ENCODE results near the gene PTPRB. TPM values are rescaled to one million over a fixed set of nuclear protein-coding genes. Genes with fewer than 3 reads are reported as not detected.

The PTPRB gene
- total RNA-seq (2021) (1.3 and 1.9 TPM in 2 replicates), Bru-seq, nascent RNA (percentile 48 among the genes with signal in this experiment), BruChase-seq, experiment 1, labeled RNA remaining after a 2-hour chase (percentile 43 among the genes with signal in this experiment), BruChase-seq, experiment 2, labeled RNA remaining after a 6-hour chase (percentile 42 among the genes with signal in this experiment)
- long read RNA-seq, partial matches to known transcripts, result 0 of 1 reads
- long read RNA-seq, other reads (novel, unspliced or antisense), result 1 of 1 reads

- TF ChIP-seq CTCF (conservative IDR thresholded peaks at IDR 0.05) (no peak), EZH2 (IDR thresholded peaks at IDR 0.05; ENCODE audit: low read depth) (no peak)
- ChIA-PET CTCF (no interaction called here), POLR2A (ENCODE audit: unreplicated experiment) (no interaction called here)
- Histone ChIP-seq H4K20me1 (ENCODE audit: insufficient read depth) (no peaks in the 10 kb centered on the region), H3K9me2 (ENCODE audit: insufficient read depth) (no peaks in the 10 kb centered on the region), H3K4me1 (replicated peaks; ENCODE audit: insufficient read depth) (peaks cover 9% of the 10 kb centered on the region; the same call in 1 of the 2 replicates), H3K9me3 (ENCODE audit: insufficient read depth, low read depth) (no peaks in the 10 kb centered on the region; the same call in 1 of the 2 replicates), H3K27me3 (ENCODE audit: insufficient read depth, low read depth) (no peaks in the 10 kb centered on the region), H3K27ac (no peak within 1 kb of the TSS), H3K36me3 (ENCODE audit: low read depth) (no peaks in the 10 kb centered on the region), H3K4me2 (no peak within 1 kb of the TSS), H3K4me3 (no peak within 1 kb of the TSS), H2AFZ (no peak within 1 kb of the TSS), H3K79me2 (ENCODE audit: low read depth) (no peaks in the 10 kb centered on the region), H3F3A (ENCODE audit: insufficient read depth, low read depth) (no peaks in the 10 kb centered on the region)
- DNase-seq, result no peak
- BruUV-seq (replicated peaks), result no TSS peak
- intact Hi-C loops (cut with micrococcal nuclease; ENCODE audit: unreplicated experiment), result no loop called here
Observed at GRCh38 chr12:70637303-70638085, at the start of gene PTPRB. PTPRB (minus strand) TSS chr12:70637429; CDS start chr12:70637395, 34 bp downstream.

- H3K4me2 ChIP-seq, result no peak overlapping the region
- no peaks in the 10 kb centered on the region for H3K27me3 ChIP-seq (ENCODE audit: insufficient read depth, low read depth)
- POLR2A ChIA-PET (ENCODE audit: unreplicated experiment), result interaction anchor here (0.7 kb wide), 1 partner anchor 202 kb away, joined by 5 read pairs; no protein-coding TSS in a partner anchor
- no peaks in the 10 kb centered on the region for H4K20me1 ChIP-seq (ENCODE audit: insufficient read depth)
- H3K4me1 ChIP-seq (replicated peaks; ENCODE audit: insufficient read depth), result no peaks in the 10 kb centered on the region
- CTCF ChIA-PET, result no interaction called here
- TF ChIP-seq CTCF (conservative IDR thresholded peaks at IDR 0.05), result no peak
- TF ChIP-seq EZH2 (IDR thresholded peaks at IDR 0.05; ENCODE audit: low read depth), result no peak
- H3K9me3 ChIP-seq (ENCODE audit: insufficient read depth, low read depth), result no peaks in the 10 kb centered on the region
- DNase-seq, result no peak
- H3K4me3 ChIP-seq, result no peak overlapping the region
- no peaks in the 10 kb centered on the region for H3K36me3 ChIP-seq (ENCODE audit: low read depth)
- intact Hi-C loops (cut with micrococcal nuclease; ENCODE audit: unreplicated experiment), result no loop called here
- H3F3A ChIP-seq (ENCODE audit: insufficient read depth, low read depth), result no peaks in the 10 kb centered on the region
- no peaks in the 10 kb centered on the region for H3K79me2 ChIP-seq (ENCODE audit: low read depth)
- no peak overlapping the region for H2AFZ ChIP-seq
- H3K27ac ChIP-seq, result no peak overlapping the region
- no peaks in the 10 kb centered on the region for H3K9me2 ChIP-seq (ENCODE audit: insufficient read depth)
- no TSS peak for BruUV-seq (replicated peaks)
Observed at GRCh38 chr12:70686907-70687306, 49.7 kb upstream of the PTPRB start.

- BruUV-seq (replicated peaks), result no TSS peak
- H3K9me2 ChIP-seq (ENCODE audit: insufficient read depth), result no peaks in the 10 kb centered on the region
- H3F3A ChIP-seq (ENCODE audit: insufficient read depth, low read depth), result no peaks in the 10 kb centered on the region
- H3K9me3 ChIP-seq (ENCODE audit: insufficient read depth, low read depth), result no peaks in the 10 kb centered on the region
- no peaks in the 10 kb centered on the region for H3K36me3 ChIP-seq (ENCODE audit: low read depth)
- H3K27me3 ChIP-seq (ENCODE audit: insufficient read depth, low read depth), result no peaks in the 10 kb centered on the region
- ChIA-PET POLR2A (ENCODE audit: unreplicated experiment) (no interaction called here), CTCF (no interaction called here)
- no peak overlapping the region for H3K4me2 ChIP-seq
- DNase-seq, result no peak
- H4K20me1 ChIP-seq (ENCODE audit: insufficient read depth), result no peaks in the 10 kb centered on the region
- no peak overlapping the region for H3K4me3 ChIP-seq
- no peak overlapping the region for H2AFZ ChIP-seq
- H3K4me1 ChIP-seq (replicated peaks; ENCODE audit: insufficient read depth), result no peaks in the 10 kb centered on the region
- TF ChIP-seq CTCF (conservative IDR thresholded peaks at IDR 0.05) (no peak), EZH2 (IDR thresholded peaks at IDR 0.05; ENCODE audit: low read depth) (no peak)
- H3K79me2 ChIP-seq (ENCODE audit: low read depth), result no peaks in the 10 kb centered on the region
- intact Hi-C loops (cut with micrococcal nuclease; ENCODE audit: unreplicated experiment), result no loop called here
- H3K27ac ChIP-seq, result no peak overlapping the region
Observed at GRCh38 chr12:70686299-70686698, 49.1 kb upstream of the PTPRB start.

All from PC-9 (cell line).